ENCODE data around the gene FAM234B.

DNA sequence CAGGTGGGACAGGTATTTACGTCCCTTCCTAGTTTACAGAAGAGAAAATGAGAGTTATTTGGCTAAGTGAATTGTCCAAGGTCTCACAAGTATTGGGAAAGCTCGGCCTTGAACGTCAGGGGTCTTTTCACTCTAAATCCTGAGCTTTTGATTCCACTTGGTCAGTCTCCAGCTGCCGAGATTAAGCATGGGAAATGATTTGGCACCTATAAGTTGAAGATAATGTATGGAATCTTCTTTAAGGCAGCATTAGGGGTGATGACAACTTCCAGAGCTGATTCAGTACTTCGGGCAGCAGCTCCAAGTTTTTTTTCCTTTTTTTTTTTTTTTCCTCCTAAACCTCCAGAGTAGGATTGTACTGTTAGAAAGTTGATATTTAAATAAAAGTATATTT is 722 bp downstream of the FAM234B start:
- no peak for TF ChIP-seq EZH2phosphoT487 (IDR thresholded peaks at IDR 0.05; ENCODE audit: borderline replicate concordance, low read length)
- TF ChIP-seq, protein P1, sequence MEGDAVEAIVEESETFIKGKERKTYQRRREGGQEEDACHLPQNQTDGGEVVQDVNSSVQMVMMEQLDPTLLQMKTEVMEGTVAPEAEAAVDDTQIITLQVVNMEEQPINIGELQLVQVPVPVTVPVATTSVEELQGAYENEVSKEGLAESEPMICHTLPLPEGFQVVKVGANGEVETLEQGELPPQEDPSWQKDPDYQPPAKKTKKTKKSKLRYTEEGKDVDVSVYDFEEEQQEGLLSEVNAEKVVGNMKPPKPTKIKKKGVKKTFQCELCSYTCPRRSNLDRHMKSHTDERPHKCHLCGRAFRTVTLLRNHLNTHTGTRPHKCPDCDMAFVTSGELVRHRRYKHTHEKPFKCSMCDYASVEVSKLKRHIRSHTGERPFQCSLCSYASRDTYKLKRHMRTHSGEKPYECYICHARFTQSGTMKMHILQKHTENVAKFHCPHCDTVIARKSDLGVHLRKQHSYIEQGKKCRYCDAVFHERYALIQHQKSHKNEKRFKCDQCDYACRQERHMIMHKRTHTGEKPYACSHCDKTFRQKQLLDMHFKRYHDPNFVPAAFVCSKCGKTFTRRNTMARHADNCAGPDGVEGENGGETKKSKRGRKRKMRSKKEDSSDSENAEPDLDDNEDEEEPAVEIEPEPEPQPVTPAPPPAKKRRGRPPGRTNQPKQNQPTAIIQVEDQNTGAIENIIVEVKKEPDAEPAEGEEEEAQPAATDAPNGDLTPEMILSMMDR (conservative IDR thresholded peaks at IDR 0.05; ENCODE audit: low read depth, low read length), result no peak

All from PC-3 (cell line).